GM18520 (cell line): Measurements from ENCODE around the gene TICRR.

Experiments
- ATAC-seq: cut with Tn5 transposase; IDR thresholded peaks from one replicate; pipeline ENCODE4 v1.9.1; 2021; ENCODE audit not compliant: unreplicated experiment

TICRR gene

GRCh38 chr15:89628806-89629715 is 53.8 kb downstream of the TICRR start:
- ATAC-seq: no peak

GRCh38 chr15:89629829-89630228 is 54.6 kb downstream of the TICRR start:
- no peak for ATAC-seq

GRCh38 chr15:89630260-89630659 is 55.0 kb downstream of the TICRR start:
- ATAC-seq: no peak

- no peak for ATAC-seq
These were observed 56.0 kb downstream of the TICRR start for GRCh38 chr15:89630974-89631901.

GRCh38 chr15:89631902-89632264 is 56.6 kb downstream of the TICRR start:
- no peak for ATAC-seq

GRCh38 chr15:89632563-89633430 is 57.5 kb downstream of the TICRR start:
- ATAC-seq: no peak

- no peak for ATAC-seq
These were observed 58.3 kb downstream of the TICRR start for GRCh38 chr15:89633585-89633984.

GRCh38 chr15:89640245-89640644 is 65.0 kb downstream of the TICRR start:
- ATAC-seq: no peak

GRCh38 chr15:89641053-89641452 is 65.8 kb downstream of the TICRR start:
- no peak for ATAC-seq

GRCh38 chr15:89642106-89642505 is 66.8 kb downstream of the TICRR start:
- ATAC-seq: no peak

- ATAC-seq: no peak
These were observed 70.4 kb downstream of the TICRR start for GRCh38 chr15:89645680-89646079.

GRCh38 chr15:89646416-89647141 is 71.3 kb downstream of the TICRR start:
- ATAC-seq: no peak

GRCh38 chr15:89647191-89647851 is 72.1 kb downstream of the TICRR start:
- no peak for ATAC-seq

- ATAC-seq: no peak
These were observed 73.1 kb downstream of the TICRR start for GRCh38 chr15:89648106-89649012.

- ATAC-seq: no peak
These were observed 73.8 kb downstream of the TICRR start for GRCh38 chr15:89649013-89649625.

- ATAC-seq: no peak
These were observed 74.4 kb downstream of the TICRR start for GRCh38 chr15:89649716-89650115.

GRCh38 chr15:89652131-89652530 is 76.9 kb downstream of the TICRR start:
- ATAC-seq: no peak

- no peak for ATAC-seq
These were observed 77.4 kb downstream of the TICRR start for GRCh38 chr15:89652666-89653065.
